Right renal cortex interstitium (tissue), 3 donors: ENCODE measurements around the gene ACTL6B. TPM values are rescaled to one million over a fixed set of nuclear protein-coding genes. Genes with fewer than 3 reads are reported as not detected.

Source experiments
- DNase-seq, 3 donors: peaks; one replicate each; pipeline ENCODE4 v3.0.0-alpha.2; 2013; ENCODE audit warnings: low read depth in 3 of 3, low spot score in 2 of 3
- polyA plus RNA-seq, 3 donors: library from polyadenylated mRNA; unstranded; fragments of 120-200 nt; gene quantifications; one replicate each; pipeline ENCODE4 v1.2.1, GENCODE V29; 2013; ENCODE audit not compliant: insufficient read length in 3 of 3

Gene ACTL6B
- polyA plus RNA-seq, 3 donors = not detected

DNA sequence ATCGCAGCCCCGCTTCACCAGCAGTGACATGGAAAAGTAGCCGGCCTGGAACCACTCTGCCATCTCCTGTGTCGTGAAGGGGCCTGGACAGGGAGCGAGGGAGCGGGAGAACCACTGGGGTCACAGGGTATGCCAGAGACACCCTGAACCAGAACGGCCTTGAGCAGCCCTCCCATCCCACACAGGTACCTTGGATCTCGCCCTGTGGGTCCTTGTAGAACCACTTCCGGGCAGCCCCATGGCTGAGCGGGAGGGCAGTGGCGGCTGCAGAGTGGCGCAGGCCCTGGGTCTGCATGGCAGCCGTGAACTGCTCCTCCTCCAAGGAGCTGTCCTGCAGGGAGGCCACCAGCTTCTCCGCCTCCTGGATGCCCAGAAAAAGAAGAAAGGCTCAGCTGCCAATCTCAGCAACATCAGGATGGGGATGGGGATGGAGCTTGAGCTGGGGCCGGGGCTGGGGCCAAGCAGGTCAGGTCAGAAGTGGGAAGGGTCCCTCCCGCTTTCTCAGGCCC, 28.3 kb upstream of the ACTL6B start:
- no peak for DNase-seq

DNA sequence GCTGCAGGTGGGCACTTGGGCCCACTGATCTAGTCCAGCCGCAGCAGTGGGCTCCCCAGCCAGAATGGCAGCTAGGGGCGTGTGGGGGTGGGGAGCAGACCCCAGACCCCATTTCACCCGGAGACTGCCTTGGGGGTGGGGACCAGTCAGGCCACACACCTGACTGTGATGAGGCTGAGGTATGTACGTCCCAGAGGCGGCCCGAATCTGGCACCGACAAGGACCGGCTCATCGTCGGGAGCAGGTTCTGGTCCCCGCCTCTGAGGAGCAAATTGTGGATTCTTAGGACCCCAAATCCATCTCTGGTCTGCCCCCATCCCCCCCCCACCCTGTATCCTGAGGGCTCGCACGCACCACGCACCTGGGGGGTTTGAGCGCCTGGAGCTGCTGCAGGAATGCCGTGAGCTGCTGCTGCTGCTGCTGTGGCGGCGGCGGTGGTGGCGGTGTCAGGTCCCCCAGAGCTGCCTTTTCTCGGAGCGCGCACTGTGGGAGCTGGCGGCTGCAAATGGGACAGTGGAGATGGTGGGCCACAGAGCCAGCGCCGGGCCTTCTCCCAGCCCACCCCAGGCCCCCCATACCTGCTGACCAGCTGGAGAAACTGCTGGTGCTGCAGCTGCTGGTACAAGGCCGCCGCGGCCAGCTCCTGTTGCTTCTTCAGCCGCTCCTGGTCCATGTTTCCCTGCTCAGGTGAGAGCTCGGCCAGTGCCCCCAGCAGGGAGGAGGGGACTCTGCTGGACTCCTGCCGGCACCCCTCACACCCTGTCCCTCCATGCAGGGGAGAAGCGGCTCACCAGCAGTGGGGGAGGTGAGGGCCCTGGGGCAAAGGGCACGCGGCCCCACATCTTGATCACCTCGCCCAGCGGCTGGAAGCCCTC, 27.6 kb upstream of the ACTL6B start:
- DNase-seq = no peak

DNA sequence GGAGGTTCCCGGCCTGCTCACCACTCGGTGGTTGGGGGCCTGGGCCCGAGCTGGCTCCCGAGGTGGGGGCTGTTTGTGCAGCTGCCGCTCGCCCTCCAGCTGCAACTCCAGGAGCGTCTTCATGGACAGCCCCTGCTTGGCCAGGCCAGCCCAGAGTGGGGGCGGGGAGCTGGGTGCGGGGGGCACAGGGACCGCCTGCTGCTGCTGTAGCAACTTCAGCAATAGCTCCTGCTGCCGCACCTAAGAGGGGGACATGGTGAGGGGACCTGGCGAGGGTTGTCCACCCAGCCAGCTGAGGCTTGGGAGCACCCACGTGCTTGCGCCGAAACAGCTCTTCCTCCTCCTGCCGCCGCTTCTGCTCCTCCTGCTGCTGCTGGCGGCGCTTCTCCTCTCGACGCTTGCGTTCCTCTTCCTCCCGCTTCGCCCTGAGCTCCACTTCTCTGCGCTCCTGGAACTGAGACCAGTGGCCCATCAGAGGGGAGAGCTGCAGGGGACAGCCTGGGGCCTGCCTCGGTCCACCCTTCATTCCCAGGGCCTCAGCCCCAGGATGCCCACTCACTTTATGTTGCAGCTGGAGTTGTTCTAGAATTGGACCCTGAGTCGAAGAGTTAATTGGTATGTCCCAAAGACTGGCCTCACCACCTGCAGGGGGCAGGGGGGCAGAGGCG, 26.9 kb upstream of the ACTL6B start:
- DNase-seq = no peak

DNA sequence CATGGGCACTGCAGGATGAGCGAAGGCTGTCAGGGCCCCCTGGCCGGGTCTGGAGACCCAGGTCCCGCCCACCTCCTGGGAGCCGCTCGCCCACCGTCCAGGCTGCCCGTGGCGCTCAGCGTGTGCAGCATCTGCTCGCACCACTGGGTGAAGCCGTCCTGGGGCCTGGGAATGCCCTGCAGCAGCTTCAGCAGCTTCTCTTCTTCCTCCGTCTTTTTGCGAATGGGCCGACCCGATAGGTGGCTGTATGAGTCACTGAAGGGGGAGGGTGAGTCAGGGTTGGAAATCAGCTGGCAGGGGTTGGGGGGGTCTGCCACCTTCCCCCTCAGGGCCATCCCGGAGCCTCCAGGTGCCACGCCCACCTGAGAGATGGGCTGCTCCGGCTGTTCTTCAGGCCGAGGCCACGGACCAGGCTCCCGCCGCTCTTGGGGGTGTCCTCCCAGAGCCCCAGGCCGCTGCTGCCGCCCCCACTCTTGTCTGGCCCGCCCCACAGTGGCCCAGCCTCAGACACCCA, 26.0 kb upstream of the ACTL6B start:
- DNase-seq = no peak

DNA sequence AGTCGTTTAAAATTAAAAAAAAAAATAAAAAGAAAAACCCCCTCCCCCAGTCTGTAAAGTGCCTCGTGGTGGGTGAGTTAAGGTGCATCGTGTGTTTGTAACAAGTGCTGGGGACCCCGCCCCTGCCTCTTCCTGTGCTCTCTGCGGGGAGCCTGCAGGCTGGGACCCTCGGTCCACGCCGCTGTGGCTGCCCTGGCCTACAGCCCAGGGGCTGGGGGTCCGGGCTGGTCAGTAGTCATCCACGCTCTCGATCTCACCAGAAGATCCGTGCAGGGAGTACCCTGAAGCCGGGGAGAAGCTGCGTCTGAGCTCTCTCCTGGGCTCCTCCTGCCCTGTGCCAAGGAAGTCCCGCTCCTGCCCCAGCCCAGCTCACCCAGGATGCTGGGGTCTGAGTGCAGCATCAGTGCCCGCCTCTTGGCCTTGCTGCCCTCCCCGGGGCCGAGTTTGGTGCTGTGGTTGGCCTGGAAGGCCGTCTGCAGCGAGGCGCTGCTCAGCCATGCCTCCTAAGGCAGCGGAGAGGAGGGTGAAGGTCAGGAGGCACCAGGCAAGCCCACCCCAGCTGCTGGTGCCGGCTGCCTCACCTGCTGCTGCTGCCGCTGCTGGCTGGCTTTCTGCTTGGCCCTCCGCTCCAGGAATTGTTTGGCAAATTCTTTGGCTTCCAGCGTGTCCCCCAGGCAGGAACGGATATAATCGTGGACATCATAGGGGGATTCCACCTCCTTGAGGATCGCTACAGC, 25.4 kb upstream of the ACTL6B start:
- no peak for DNase-seq

GRCh38 chr7:100680576-100681271, 24.5 kb upstream of the ACTL6B start:
- DNase-seq = no peak

DNA sequence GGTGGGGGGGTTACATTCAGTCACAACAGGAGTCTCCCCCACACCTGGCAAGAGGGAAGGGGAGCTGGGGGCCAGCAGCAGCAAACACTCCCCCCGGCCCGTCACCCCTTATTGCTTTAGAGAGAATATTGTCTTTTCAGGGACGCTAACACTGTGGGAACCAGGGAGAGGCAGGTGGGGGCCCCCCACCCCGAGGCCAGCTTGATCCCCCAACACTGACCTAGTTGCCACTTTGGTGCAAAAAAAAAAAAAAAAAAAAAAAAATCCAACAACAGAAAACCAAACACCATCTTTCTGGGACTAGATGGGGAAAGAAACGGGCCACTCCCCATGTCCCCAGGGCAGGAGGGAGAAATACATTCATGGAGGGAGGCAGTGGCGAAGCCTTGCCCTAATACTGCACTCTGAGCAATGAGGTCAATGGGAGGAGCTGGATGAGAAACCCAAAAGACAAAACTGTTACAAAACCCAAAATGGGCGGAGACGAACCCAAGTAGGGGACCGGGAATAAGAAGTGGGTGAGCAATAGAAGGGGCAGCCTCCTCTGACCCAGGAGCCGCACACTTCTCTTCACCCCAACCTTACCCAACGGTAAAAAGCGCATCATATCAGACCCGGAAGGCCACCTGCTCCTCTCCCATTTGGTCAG, 23.8 kb upstream of the ACTL6B start:
- no peak for DNase-seq

- no peak for DNase-seq
Measured at GRCh38 chr7:100679129-100679926, 23.1 kb upstream of the ACTL6B start.

- DNase-seq = no peak
Measured at GRCh38 chr7:100678291-100678984, 22.2 kb upstream of the ACTL6B start.

DNA sequence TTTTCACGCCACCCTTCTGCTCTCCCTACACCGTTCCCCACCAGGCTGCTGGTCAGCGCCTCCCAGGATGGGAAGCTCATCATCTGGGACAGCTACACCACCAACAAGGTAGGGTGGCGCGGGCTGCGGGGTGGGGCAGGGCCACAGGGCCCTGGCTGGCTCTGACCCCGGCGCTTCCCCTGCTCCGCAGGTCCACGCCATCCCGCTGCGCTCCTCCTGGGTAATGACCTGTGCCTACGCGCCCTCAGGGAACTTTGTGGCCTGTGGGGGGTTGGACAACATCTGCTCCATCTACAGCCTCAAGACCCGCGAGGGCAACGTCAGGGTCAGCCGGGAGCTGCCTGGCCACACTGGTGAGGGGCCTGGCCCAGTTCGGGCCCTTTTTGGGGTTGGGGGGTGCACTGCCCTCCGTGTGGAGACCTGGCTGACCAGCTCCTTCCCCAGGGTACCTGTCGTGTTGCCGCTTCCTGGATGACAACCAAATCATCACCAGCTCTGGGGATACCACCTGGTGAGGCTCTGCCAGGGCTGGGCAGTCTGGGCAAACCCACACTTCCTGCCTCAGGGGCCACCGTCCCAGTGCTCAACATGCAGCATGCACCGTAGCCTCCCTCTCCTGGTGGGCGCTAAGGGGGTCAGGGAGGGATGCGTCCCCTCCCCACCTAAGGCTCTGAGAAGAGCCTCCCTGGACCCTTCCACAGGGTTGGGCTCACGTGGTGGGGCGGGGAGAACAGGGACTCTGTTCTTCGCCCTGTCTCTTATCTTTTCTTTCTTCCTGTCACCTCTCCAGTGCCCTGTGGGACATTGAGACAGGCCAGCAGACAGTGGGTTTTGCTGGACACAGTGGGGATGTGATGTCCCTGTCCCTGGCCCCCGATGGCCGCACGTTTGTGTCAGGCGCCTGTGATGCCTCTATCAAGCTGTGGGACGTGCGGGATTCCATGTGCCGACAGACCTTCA, 21.3 kb upstream of the ACTL6B start:
- DNase-seq = no peak

- DNase-seq = no peak
Measured at GRCh38 chr7:100676501-100677306, 20.5 kb upstream of the ACTL6B start.

GRCh38 chr7:100675581-100676350, 19.5 kb upstream of the ACTL6B start:
- DNase-seq = no peak

- no peak for DNase-seq
Measured at GRCh38 chr7:100675105-100675451, 18.8 kb upstream of the ACTL6B start.

- DNase-seq = no peak
Measured at GRCh38 chr7:100674411-100675104, 18.3 kb upstream of the ACTL6B start.

- DNase-seq = no peak
Measured at GRCh38 chr7:100673942-100674410, 17.7 kb upstream of the ACTL6B start.
